Gastrocnemius medialis (tissue), 4 donors: Measurements from ENCODE around the gene PUM1. TPM values are rescaled to one million over a fixed set of nuclear protein-coding genes. Genes with fewer than 3 reads are reported as not detected.

Source experiments
- ATAC-seq, 2 donors: fragments of 150-250 bp; one replicate each; pipeline ENCODE4 v1.9.1; 2016
- DNase-seq, 2 donors: peaks; one replicate each; pipeline ENCODE4 v3.0.0-alpha.2; 2019
- H3K27ac ChIP-seq, 4 donors: fragments of 200-600 bp; sonication (generic); 1 replicate in 1 of 4; 2 replicates in 3 of 4; pipeline ENCODE4 v1.5.1; 2016 to 2018; ENCODE audit warnings: mild to moderate bottlenecking in 2 of 4, moderate library complexity in 1 of 4
- H3K27me3 ChIP-seq, 3 donors: fragments of 200-600 bp; sonication (generic) in 2 of 3; 1 replicate in 1 of 3; 2 replicates in 2 of 3; pipeline versions ENCODE4 v1.5.1 to v1.6.0; 2016 to 2019; ENCODE audit warnings: mild to moderate bottlenecking in 1 of 3, moderate library complexity in 1 of 3
- H3K36me3 ChIP-seq, 2 donors: fragments of 200-600 bp; sonication (generic) in 1 of 2; one replicate each; pipeline ENCODE4 v1.5.1; 2017 to 2018
- H3K4me1 ChIP-seq, 2 donors: fragments of 200-600 bp; sonication (generic) in 1 of 2; one replicate each; pipeline ENCODE4 v1.5.1; 2016 to 2017; ENCODE audit warnings: mild to moderate bottlenecking in 2 of 2
- H3K4me3 ChIP-seq, 4 donors: fragments of 200-600 bp; sonication (generic) in 3 of 4; 1 replicate in 1 of 4; 2 replicates in 3 of 4; pipeline ENCODE4 v1.5.1; 2016 to 2019; ENCODE audit warnings: mild to moderate bottlenecking in 2 of 4
- H3K9me3 ChIP-seq, 3 donors: fragments of 200-600 bp; sonication (generic) in 2 of 3; 1 replicate in 1 of 3; 2 replicates in 2 of 3; pipeline ENCODE4 v1.5.1; 2016 to 2019
- CTCF ChIP-seq, 5 experiments: fragments of 450-650 bp in 3 of 5; fragments of 200-600 bp in 2 of 5; sonication (generic) in 2 of 5; IDR thresholded peaks in 4 of 5; conservative IDR thresholded peaks in 1 of 5; 1 replicate in 4 of 5; 2 replicates in 1 of 5; pipeline ENCODE4 v1.5.1; 2016 to 2019; ENCODE audit warnings: antibody characterized with exemption in 5 of 5, mild to moderate bottlenecking in 3 of 5, moderate library complexity in 3 of 5
- POLR2A ChIP-seq, 2 donors: fragments of 450-650 bp; IDR thresholded peaks; one replicate each; pipeline ENCODE4 v1.6.1; 2017; ENCODE audit warnings: antibody characterized with exemption in 2 of 2, mild to moderate bottlenecking in 2 of 2, moderate library complexity in 2 of 2
- in situ Hi-C, 4 donors: fragments of 200-750 bp; cut with MboI; loops; one replicate each; pipeline versions ENCODE4 v1.15.0 to v1.8.0; 2017; ENCODE audit warnings: low sequenced_read_pairs in 4 of 4
- intact Hi-C: fragments of 100-400 bp; cut with DNase I; formaldehyde crosslinking; loops from one replicate; pipeline ENCODE4 v1.15.1; 2023; ENCODE audit warnings: low total_unique reads
- total RNA-seq, 4 donors: library from RNA; depleted of rRNA; stranded (reverse); fragments of >200 nt; gene quantifications; one replicate each; pipeline versions ENCODE4 v1.1.0 to v1.2.3, GENCODE V29; 2016

The PUM1 gene
- total RNA-seq, 4 donors from 2014 or later = 56.7 to 111 (median 76.4) TPM

GRCh38 chr1:30971496-30971895 lies 94.0 kb downstream of the PUM1 start:
- peaks cover 27 to 32% of the 10 kb centered on the region in 2 donors for H3K4me1 ChIP-seq

GRCh38 chr1:30969903-30970302 lies 95.6 kb downstream of the PUM1 start:
- H3K36me3 ChIP-seq = peaks cover 0 to 37% of the 10 kb centered on the region in 2 donors
- no peak for ATAC-seq

More at GRCh38 chr1:30971496-30971895, 94.0 kb downstream of the PUM1 start:
- H3K4me3 ChIP-seq = no peak overlapping the region
- H3K27ac ChIP-seq = peak overlapping the region in 1 of 4 donors; percentile 1
- H3K9me3 ChIP-seq = no peaks in the 10 kb centered on the region
- in situ Hi-C loops = no loop called here
- ATAC-seq (no peak), DNase-seq (no peak)
- no peaks in the 10 kb centered on the region for H3K27me3 ChIP-seq
- TF ChIP-seq POLR2A (IDR thresholded peaks at IDR 0.05) = no peak
- intact Hi-C loops = no loop called here
- H3K36me3 ChIP-seq = peaks cover 0 to 24% of the 10 kb centered on the region in 2 donors

DNA sequence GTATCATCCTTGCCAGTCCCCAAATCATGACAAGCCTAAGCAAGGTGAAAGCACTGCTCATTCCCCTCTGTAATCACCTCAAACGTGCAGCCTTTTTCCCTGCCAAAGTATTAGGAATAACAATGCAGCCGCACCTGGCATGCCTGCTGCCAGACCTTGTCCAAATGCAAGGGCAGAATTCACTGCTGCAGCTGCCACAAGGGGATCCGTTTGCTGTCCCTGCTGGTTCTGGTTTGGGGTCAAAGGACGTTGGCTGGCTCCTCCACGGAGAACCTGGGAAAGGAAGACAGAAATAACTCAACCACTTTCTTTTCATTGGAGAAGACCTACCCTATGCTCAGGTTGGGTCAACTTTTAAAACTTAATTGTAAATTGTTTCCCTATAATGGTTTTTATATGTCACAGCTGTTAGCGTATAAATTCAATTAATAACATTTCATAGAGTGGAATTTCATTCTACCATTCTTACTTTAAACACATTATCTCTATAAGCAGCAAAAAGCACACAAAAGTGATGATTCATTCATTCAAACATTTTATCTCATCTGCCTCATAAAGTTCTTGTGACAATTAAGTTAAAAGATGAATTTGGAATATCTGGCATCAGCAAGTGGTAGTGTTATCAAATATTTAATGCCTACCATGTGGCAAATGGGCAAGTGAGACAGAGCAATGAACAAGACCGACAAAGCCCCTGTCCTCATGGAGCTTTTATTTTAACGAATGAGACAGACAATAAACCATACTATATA lies 97.1 kb downstream of the PUM1 start:
- Histone ChIP-seq H3K36me3 (peaks cover 0 to 44% of the 10 kb centered on the region in 2 donors), H3K4me3 (no peak overlapping the region), H3K4me1 (peaks cover 26 to 37% of the 10 kb centered on the region in 2 donors), H3K9me3 (no peaks in the 10 kb centered on the region), H3K27me3 (no peaks in the 10 kb centered on the region), H3K27ac (peak overlapping the region in 2 of 4 donors; percentile 10 to 24)
- ATAC-seq (no peak), DNase-seq (no peak)
- in situ Hi-C loops = no loop called here
- no peak for TF ChIP-seq POLR2A (IDR thresholded peaks at IDR 0.05)
- no peak for TF ChIP-seq CTCF (IDR thresholded peaks at IDR 0.05 in 4 of 5, conservative IDR thresholded peaks at IDR 0.05 in 1 of 5)
- intact Hi-C loops = no loop called here

More at GRCh38 chr1:30969903-30970302, 95.6 kb downstream of the PUM1 start:
- Histone ChIP-seq H3K4me1 (peaks cover 23 to 34% of the 10 kb centered on the region in 2 donors), H3K27ac (no peak overlapping the region), H3K4me3 (no peak overlapping the region), H3K9me3 (no peaks in the 10 kb centered on the region), H3K27me3 (no peaks in the 10 kb centered on the region)
- in situ Hi-C loops (no loop called here), intact Hi-C loops (no loop called here)
- DNase-seq = no peak
- no peak for TF ChIP-seq POLR2A (IDR thresholded peaks at IDR 0.05)
- TF ChIP-seq CTCF (IDR thresholded peaks at IDR 0.05 in 4 of 5, conservative IDR thresholded peaks at IDR 0.05 in 1 of 5) = no peak

- in situ Hi-C loops = no loop called here
- peak overlapping the region in 3 of 4 donors; percentile 7 to 40 (median 32) for H3K27ac ChIP-seq
- peaks cover 0 to 53% of the 10 kb centered on the region in 2 donors for H3K36me3 ChIP-seq
- no peaks in the 10 kb centered on the region for H3K27me3 ChIP-seq
- TF ChIP-seq CTCF (IDR thresholded peaks at IDR 0.05 in 4 of 5, conservative IDR thresholded peaks at IDR 0.05 in 1 of 5) (no peak), POLR2A (IDR thresholded peaks at IDR 0.05) (no peak)
- no peaks in the 10 kb centered on the region for H3K9me3 ChIP-seq
- H3K4me1 ChIP-seq = peaks cover 26 to 37% of the 10 kb centered on the region in 2 donors
- ATAC-seq (peak; percentile 28 to 46), DNase-seq (no peak)
- H3K4me3 ChIP-seq = no peak overlapping the region
- intact Hi-C loops = no loop called here
Measured at GRCh38 chr1:30966690-30967369, 98.7 kb downstream of the PUM1 start.
